H9 (cell line): ENCODE data around the gene DNAH5. TPM values are rescaled to one million over a fixed set of nuclear protein-coding genes. Genes with fewer than 3 reads are reported as not detected.

Source experiments
- DNase-seq: peaks from one replicate; pipeline ENCODE4 v3.0.0-alpha.2; 2017
- H2AFZ ChIP-seq: one replicate; pipeline ENCODE4 v1.6.1; 2013; ENCODE audit warnings: mild to moderate bottlenecking, low read length, control low read depth, moderate library complexity
- H2AK5ac ChIP-seq: 2 replicates; pipeline ENCODE4 v1.6.1; 2013; ENCODE audit warnings: low read length, control low read depth, mixed read lengths; ENCODE audit not compliant: insufficient read length
- H2BK120ac ChIP-seq: one replicate; pipeline ENCODE4 v1.6.1; 2013; ENCODE audit warnings: low read depth, mild to moderate bottlenecking, low read length, control low read depth, inconsistent platforms; ENCODE audit not compliant: poor library complexity, severe bottlenecking
- H2BK12ac ChIP-seq: 2 replicates; pipeline ENCODE4 v1.6.1; 2013; ENCODE audit warnings: low read length, control low read depth, mixed read lengths, low read depth; ENCODE audit not compliant: insufficient read length
- H2BK15ac ChIP-seq: 2 replicates; pipeline ENCODE4 v1.6.1; 2013; ENCODE audit warnings: low read depth, low read length, control low read depth
- H2BK20ac ChIP-seq: one replicate; pipeline ENCODE4 v1.6.1; 2013; ENCODE audit warnings: low read depth, mild to moderate bottlenecking, low read length, control low read depth, inconsistent platforms; ENCODE audit not compliant: poor library complexity, severe bottlenecking
- H2BK5ac ChIP-seq: 2 replicates; pipeline ENCODE4 v1.6.1; 2013; ENCODE audit warnings: low read length, control low read depth, mixed read lengths; ENCODE audit not compliant: insufficient read length
- H3K14ac ChIP-seq: 2 replicates; pipeline ENCODE4 v1.6.1; 2013; ENCODE audit warnings: low read length, control low read depth; ENCODE audit not compliant: insufficient read depth
- H3K18ac ChIP-seq: 2 replicates; pipeline ENCODE4 v1.6.1; 2013; ENCODE audit warnings: low read depth, mild to moderate bottlenecking, mixed read lengths, low read length, control low read depth; ENCODE audit not compliant: insufficient read length
- H3K23ac ChIP-seq: 2 replicates; pipeline ENCODE4 v1.6.1; 2013; ENCODE audit warnings: low read length, control low read depth, mixed read lengths, low read depth; ENCODE audit not compliant: insufficient read length
- H3K23me2 ChIP-seq: 2 replicates; pipeline ENCODE4 v1.6.1; 2013; ENCODE audit warnings: low read depth, mild to moderate bottlenecking, mixed read lengths, low read length, control low read depth; ENCODE audit not compliant: insufficient read length, poor library complexity, severe bottlenecking
- H3K27ac ChIP-seq: 2 replicates; pipeline ENCODE4 v1.5.1; 2013; ENCODE audit warnings: low read length, control low read depth, mixed read lengths, low read depth; ENCODE audit not compliant: insufficient read length
- H3K27me3 ChIP-seq: 2 replicates; pipeline ENCODE4 v1.6.1; 2013; ENCODE audit warnings: low read length, control low read depth, inconsistent platforms; ENCODE audit not compliant: insufficient read depth
- H3K4ac ChIP-seq: 2 replicates; pipeline ENCODE4 v1.6.1; 2013; ENCODE audit warnings: low read depth, mild to moderate bottlenecking, control low read depth, inconsistent platforms, low read length, moderate library complexity
- H3K4me1 ChIP-seq: 2 replicates; pipeline ENCODE4 v1.6.1; 2013; ENCODE audit warnings: low read length, control low read depth, inconsistent platforms; ENCODE audit not compliant: insufficient read depth
- H3K4me2 ChIP-seq: 2 replicates; pipeline ENCODE4 v1.6.1; 2013; ENCODE audit warnings: low read length, control low read depth, mixed read lengths; ENCODE audit not compliant: insufficient read length, insufficient read depth
- H3K56ac ChIP-seq: 2 replicates; pipeline ENCODE4 v1.6.1; 2013; ENCODE audit warnings: low read depth, mild to moderate bottlenecking, mixed read lengths, low read length, control low read depth; ENCODE audit not compliant: insufficient read length
- H3K79me1 ChIP-seq: 2 replicates; pipeline ENCODE4 v1.6.1; 2013; ENCODE audit warnings: low read depth, mild to moderate bottlenecking, moderate library complexity, low read length, control low read depth, inconsistent platforms; ENCODE audit not compliant: insufficient read depth, poor library complexity, severe bottlenecking
- H3K79me2 ChIP-seq: 2 replicates; pipeline ENCODE4 v1.6.1; 2013; ENCODE audit warnings: low read length, control low read depth, inconsistent platforms; ENCODE audit not compliant: insufficient read depth
- H3K9ac ChIP-seq: 2 replicates; pipeline ENCODE4 v1.6.1; 2013; ENCODE audit warnings: low read length, control low read depth, mixed read lengths; ENCODE audit not compliant: insufficient read length; ENCODE audit errors: extremely low read depth
- H3K9me3 ChIP-seq: one replicate; pipeline ENCODE4 v1.6.1; 2013; ENCODE audit warnings: low read depth, low read length, inconsistent platforms; ENCODE audit not compliant: control insufficient read depth
- H3T11ph ChIP-seq: one replicate; pipeline ENCODE4 v1.6.1; 2013; ENCODE audit warnings: mild to moderate bottlenecking, low read length, control low read depth, inconsistent platforms
- H4K20me1 ChIP-seq: one replicate; pipeline ENCODE4 v1.6.1; 2013; ENCODE audit not compliant: control insufficient read depth, insufficient read length, insufficient read depth
- H4K5ac ChIP-seq: 2 replicates; pipeline ENCODE4 v1.6.1; 2013; ENCODE audit warnings: low read depth, mild to moderate bottlenecking, mixed read lengths, low read length, control low read depth; ENCODE audit not compliant: insufficient read length
- H4K8ac ChIP-seq: replicated peaks from 2 replicates; pipeline ENCODE4 v1.6.1; 2013; ENCODE audit warnings: low read length, control low read depth, mixed read lengths, low read depth; ENCODE audit not compliant: insufficient read length
- H4K91ac ChIP-seq: 2 replicates; pipeline ENCODE4 v1.6.1; 2013; ENCODE audit warnings: low read depth, mild to moderate bottlenecking, moderate library complexity, mixed read lengths, low read length, control low read depth; ENCODE audit not compliant: insufficient read length
- H3K27ac Mint-ChIP-seq, 3 experiments: 2 replicates in 2 of 3; 3 replicates in 1 of 3; pipeline ENCODE4 v1.8.0; 2020 to 2021; ENCODE audit warnings: mixed read lengths in 3 of 3, mild to moderate bottlenecking in 1 of 3, moderate library complexity in 1 of 3
- H3K27me3 Mint-ChIP-seq: 2 replicates; pipeline ENCODE4 v1.8.0; 2021; ENCODE audit warnings: low read depth, mild to moderate bottlenecking, moderate library complexity, mixed read lengths
- H3K36me3 Mint-ChIP-seq, 3 experiments: 2 replicates in 2 of 3; 3 replicates in 1 of 3; pipeline ENCODE4 v1.8.0; 2020 to 2021; ENCODE audit warnings: low read depth in 3 of 3, mixed read lengths in 3 of 3; ENCODE audit not compliant: insufficient read depth in 1 of 3
- H3K4me1 Mint-ChIP-seq, 2 experiments: 2 replicates each; pipeline ENCODE4 v1.8.0; 2020; ENCODE audit warnings: mixed read lengths in 2 of 2
- H3K4me3 Mint-ChIP-seq, 2 experiments: 2 replicates in 1 of 2; 3 replicates in 1 of 2; pipeline ENCODE4 v1.8.0; 2020 to 2021; ENCODE audit warnings: mild to moderate bottlenecking in 2 of 2, mixed read lengths in 2 of 2, moderate library complexity in 1 of 2
- H3K9me3 Mint-ChIP-seq, 2 experiments: 2 replicates in 1 of 2; 3 replicates in 1 of 2; pipeline ENCODE4 v1.8.0; 2020; ENCODE audit warnings: mild to moderate bottlenecking in 2 of 2, mixed read lengths in 2 of 2, moderate library complexity in 1 of 2
- CTCF ChIP-seq: fragments of 200-600 bp; sonication (generic); conservative IDR thresholded peaks from 3 replicates; pipeline ENCODE4 v1.8.0; 2021; ENCODE audit warnings: antibody characterized with exemption, mild to moderate bottlenecking
- WGBS: extraction: QIAGEN DNeasy Blood & Tissue Kit; methylation state at CpG from one replicate; pipeline ENCODE4 v1.1.7; 2013; ENCODE audit warnings: missing lambda C conversion rate, low lambda C conversion rate, mixed read lengths; ENCODE audit not compliant: insufficient read length; ENCODE audit errors: extremely low coverage; 5-methylcytosine and 5-hydroxymethylcytosine counted together
- total RNA-seq: library from RNA; stranded (reverse); gene quantifications from 2 replicates; pipeline ENCODE4 v1.2.1, GENCODE V29; 2021

DNAH5 gene
- total RNA-seq, 1 experiment from 2014 or later = 0.50 TPM

GRCh38 chr5:13664377-13664776 is 280.1 kb downstream of the DNAH5 start:
- Mint-ChIP-seq H3K4me3 (no peak overlapping the region), H3K36me3 (no peaks in the 10 kb centered on the region), H3K9me3 (no peaks in the 10 kb centered on the region), H3K4me1 (0 out of 4 replicates have a peak, but pooled peaks cover 0 to 5% of the 10 kb centered on the region in 2 experiments), H3K27ac (peak overlapping the region in 1 of 3 experiments; percentile 21; a peak in 1 of 7 replicates), H3K27me3 (no peaks in the 10 kb centered on the region; the same call in none of the 2 replicates)
- H3K56ac ChIP-seq = no peak overlapping the region
- no peak overlapping the region for H2BK12ac ChIP-seq
- no peaks in the 10 kb centered on the region for H3K79me2 ChIP-seq
- no peak overlapping the region for H2BK5ac ChIP-seq
- no peak overlapping the region for H3K27ac ChIP-seq
- no peaks in the 10 kb centered on the region for H4K20me1 ChIP-seq
- no peaks in the 10 kb centered on the region for H3K4me1 ChIP-seq
- no peaks in the 10 kb centered on the region; the same call in 1 of the 2 replicates for H3K27me3 ChIP-seq
- H2BK15ac ChIP-seq = no peak overlapping the region
- no peak overlapping the region for H3T11ph ChIP-seq
- WGBS = no CpG with 5 or more reads among the region's 3 CpGs
- no peak overlapping the region for H3K4me2 ChIP-seq
- H2AFZ ChIP-seq = no peak overlapping the region
- H4K5ac ChIP-seq = no peak overlapping the region
- no peak for TF ChIP-seq CTCF
- no peaks in the 10 kb centered on the region for H3K23me2 ChIP-seq
- H2BK120ac ChIP-seq = no peak overlapping the region
- no peak overlapping the region for H3K14ac ChIP-seq
- H3K9me3 ChIP-seq = no peaks in the 10 kb centered on the region
- no peaks in the 10 kb centered on the region for H3K79me1 ChIP-seq
- H3K4ac ChIP-seq = no peak overlapping the region
- no peak for DNase-seq
- no peak overlapping the region for H4K91ac ChIP-seq
- H3K18ac ChIP-seq = no peak overlapping the region
- H3K9ac ChIP-seq = no peak overlapping the region
- no peak overlapping the region for H2BK20ac ChIP-seq
- H4K8ac ChIP-seq = no peak overlapping the region
- H3K23ac ChIP-seq = no peak overlapping the region
- no peak overlapping the region for H2AK5ac ChIP-seq
